Measurements from ENCODE around the gene PROX2. TPM values are rescaled to one million over a fixed set of nuclear protein-coding genes. Genes with fewer than 3 reads are reported as not detected.

PROX2 gene
- polyA plus RNA-seq, 3 donors: 0.03 TPM; not detected in 2

GRCh38 chr14:74921053-74921620 is 45.2 kb upstream of the PROX2 start:
- TF ChIP-seq CTCF (IDR thresholded peaks at IDR 0.05): no peak
- Mint-ChIP-seq H3K27me3 (ENCODE audit: low read depth in 3 of 3) (peaks cover 14 to 19% (median 17%) of the 10 kb centered on the region in 3 donors), H3K36me3 (no peaks in the 10 kb centered on the region), H3K9me3 (no peaks in the 10 kb centered on the region), H3K27ac (no peak overlapping the region), H3K4me3 (no peak overlapping the region), H3K4me1 (peaks cover 4% of the 10 kb centered on the region)
- H3K36me3 ChIP-seq (replicated peaks in 1 of 2; ENCODE audit: control insufficient read depth in 1 of 2, insufficient read depth in 2 of 2, low read length in 2 of 2): no peaks in the 10 kb centered on the region
- H2AFZ ChIP-seq (ENCODE audit: insufficient read depth, low read depth, low read length, poor library complexity, severe bottlenecking): no peak overlapping the region
- H3K4me3 ChIP-seq (replicated peaks in 1 of 3; ENCODE audit: low read depth in 2 of 3, low read length in 3 of 3): no peak overlapping the region
- H3K27ac ChIP-seq (ENCODE audit: low read depth in 1 of 2, low read length in 2 of 2): no peak overlapping the region
- no peaks in the 10 kb centered on the region for H3K79me2 ChIP-seq (ENCODE audit: insufficient read depth, low read length)
- no peak overlapping the region for H3K4me2 ChIP-seq (replicated peaks; ENCODE audit: extremely low read depth, low read length, poor library complexity, severe bottlenecking)
- WGBS (ENCODE audit: insufficient coverage): 96% methylated on average over 18 of the region's 19 CpGs
- H4K20me1 ChIP-seq (ENCODE audit: insufficient read depth, low read length): no peaks in the 10 kb centered on the region
- DNase-seq: no peak
- H3K9me3 ChIP-seq (replicated peaks in 1 of 2; ENCODE audit: control insufficient read depth in 1 of 2, insufficient read depth in 1 of 2, low read length in 2 of 2): no peaks in the 10 kb centered on the region
- H3K4me1 ChIP-seq (ENCODE audit: control insufficient read depth in 1 of 2, insufficient read depth in 2 of 2, low read length in 2 of 2): peaks cover 3 to 6% of the 10 kb centered on the region in 2 donors
- H3K27me3 ChIP-seq (ENCODE audit: control insufficient read depth in 2 of 2, insufficient read depth in 2 of 2, low read length in 2 of 2): peaks cover 3 to 15% of the 10 kb centered on the region in 2 donors
- intact Hi-C loops (cut with micrococcal nuclease): no loop called here
- no peak overlapping the region for H3K9ac ChIP-seq (ENCODE audit: insufficient read depth, low read length, poor library complexity, severe bottlenecking)

DNA sequence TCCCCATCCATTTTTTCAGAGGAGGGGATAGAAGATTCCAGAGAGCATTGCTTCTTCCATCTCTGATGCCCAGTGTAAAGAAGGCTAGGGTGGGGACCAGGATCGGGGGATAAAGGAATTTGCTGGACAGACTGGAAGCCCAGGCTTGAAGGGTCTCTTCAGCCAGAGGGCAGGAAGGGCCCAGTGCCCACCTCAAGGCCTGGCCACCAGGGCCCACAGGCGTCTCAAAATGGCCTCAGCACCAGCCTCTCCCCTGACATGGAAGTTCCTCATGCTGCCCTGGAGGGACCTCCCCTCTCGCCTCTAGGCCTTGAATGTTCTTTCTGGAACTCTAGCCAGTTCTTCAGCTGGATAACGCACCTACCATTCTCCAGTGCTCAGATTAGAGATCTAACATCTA is 44.3 kb upstream of the PROX2 start:
- Histone ChIP-seq H3K27ac (ENCODE audit: low read depth in 1 of 2, low read length in 2 of 2) (no peak overlapping the region), H3K9ac (ENCODE audit: insufficient read depth, low read length, poor library complexity, severe bottlenecking) (no peak overlapping the region), H3K79me2 (ENCODE audit: insufficient read depth, low read length) (no peaks in the 10 kb centered on the region), H3K4me3 (replicated peaks in 1 of 3; ENCODE audit: low read depth in 2 of 3, low read length in 3 of 3) (no peak overlapping the region), H3K4me1 (ENCODE audit: control insufficient read depth in 1 of 2, insufficient read depth in 2 of 2, low read length in 2 of 2) (peaks cover 3 to 6% of the 10 kb centered on the region in 2 donors), H3K4me2 (replicated peaks; ENCODE audit: extremely low read depth, low read length, poor library complexity, severe bottlenecking) (no peak overlapping the region), H3K36me3 (replicated peaks in 1 of 2; ENCODE audit: control insufficient read depth in 1 of 2, insufficient read depth in 2 of 2, low read length in 2 of 2) (no peaks in the 10 kb centered on the region), H3K9me3 (replicated peaks in 1 of 2; ENCODE audit: control insufficient read depth in 1 of 2, insufficient read depth in 1 of 2, low read length in 2 of 2) (no peaks in the 10 kb centered on the region), H2AFZ (ENCODE audit: insufficient read depth, low read depth, low read length, poor library complexity, severe bottlenecking) (no peak overlapping the region), H4K20me1 (ENCODE audit: insufficient read depth, low read length) (no peaks in the 10 kb centered on the region), H3K27me3 (ENCODE audit: control insufficient read depth in 2 of 2, insufficient read depth in 2 of 2, low read length in 2 of 2) (peaks cover 3 to 15% of the 10 kb centered on the region in 2 donors)
- intact Hi-C loops (cut with micrococcal nuclease): no loop called here
- WGBS (ENCODE audit: insufficient coverage): 98% methylated on average over 4 of the region's 4 CpGs
- H3K4me3 Mint-ChIP-seq: no peak overlapping the region
- no peak overlapping the region for H3K27ac Mint-ChIP-seq
- H3K4me1 Mint-ChIP-seq: peaks cover 4% of the 10 kb centered on the region
- TF ChIP-seq CTCF (IDR thresholded peaks at IDR 0.05): no peak
- H3K9me3 Mint-ChIP-seq: no peaks in the 10 kb centered on the region
- no peaks in the 10 kb centered on the region for H3K36me3 Mint-ChIP-seq
- H3K27me3 Mint-ChIP-seq (ENCODE audit: low read depth in 3 of 3): peaks cover 14 to 19% (median 17%) of the 10 kb centered on the region in 3 donors
- no peak for DNase-seq

Measured in CD14-positive monocyte (primary cell).